A549 (cell line): ENCODE results near the gene EFCAB14.

ENCODE experiments used
- CEBPB ChIP-seq, 2 experiments: fragments of >200 bp in 1 of 2; sonication (Bioruptor Twin) in 1 of 2; formaldehyde crosslinking in 1 of 2; IDR thresholded peaks; 2 replicates each; pipeline ENCODE4 v1.6.1; 2012 to 2016
- CTCF ChIP-seq: fragments of >200 bp; sonication (Bioruptor Twin); formaldehyde crosslinking; IDR thresholded peaks from 3 replicates; pipeline ENCODE4 v1.5.1; 2016
- HOXA7 ChIP-seq: fragments of 250-450 bp; sonication (Bioruptor Pico); IDR thresholded peaks from 2 replicates; pipeline ENCODE4 v1.5.0; 2020; ENCODE audit warnings: mild to moderate bottlenecking, moderate library complexity
- NR3C1 ChIP-seq: fragments of >200 bp; sonication (Bioruptor Twin); formaldehyde crosslinking; IDR thresholded peaks from 3 replicates; pipeline ENCODE4 v1.6.1; 2017
- PBX3 ChIP-seq: IDR thresholded peaks from 2 replicates; pipeline ENCODE4 v1.6.1; 2012
- PHF8 ChIP-seq: fragments of 200-600 bp; sonication (generic); IDR thresholded peaks from 2 replicates; pipeline ENCODE4 v1.6.1; 2016; ENCODE audit warnings: low read depth, mild to moderate bottlenecking, antibody characterized with exemption, moderate library complexity, borderline replicate concordance
- POLR2A ChIP-seq: IDR thresholded peaks from 2 replicates; pipeline ENCODE4 v1.6.1; 2012; ENCODE audit warnings: mild to moderate bottlenecking, low read length
- POLR2AphosphoS2 ChIP-seq: conservative IDR thresholded peaks from 2 replicates; pipeline ENCODE4 v1.6.1; 2012; ENCODE audit warnings: low read length, improper control_type of control experiment, inconsistent platforms
- REST ChIP-seq: fragments of 200-600 bp; sonication (generic); IDR thresholded peaks from 2 replicates; pipeline ENCODE4 v1.6.1; 2016; ENCODE audit warnings: antibody characterized with exemption, mild to moderate bottlenecking, moderate library complexity
- RFX5 ChIP-seq: fragments of 450-650 bp; IDR thresholded peaks from 2 replicates; pipeline ENCODE4 v1.7.1; 2014; ENCODE audit warnings: antibody characterized with exemption, mild to moderate bottlenecking, moderate library complexity
- SREBF2 ChIP-seq: fragments of 450-650 bp; IDR thresholded peaks from 2 replicates; pipeline ENCODE4 v1.6.1; 2014; ENCODE audit warnings: mild to moderate bottlenecking, moderate library complexity
- USF2 ChIP-seq: fragments of 450-650 bp; IDR thresholded peaks from 2 replicates; pipeline ENCODE4 v1.6.1; 2014; ENCODE audit warnings: antibody characterized with exemption
- ZC3H11A ChIP-seq: fragments of 450-650 bp; IDR thresholded peaks from 2 replicates; pipeline ENCODE4 v1.6.1; 2014; ENCODE audit warnings: antibody characterized with exemption, mild to moderate bottlenecking

- no peak for TF ChIP-seq POLR2A
- TF ChIP-seq REST: no peak
- no peak for TF ChIP-seq PBX3
- TF ChIP-seq CTCF: no peak
- no peak for TF ChIP-seq RFX5
- no peak for TF ChIP-seq USF2
- no peak for TF ChIP-seq CEBPB (IDR thresholded peaks at IDR 0.05)
- no peak for TF ChIP-seq NR3C1
- no peak for TF ChIP-seq ZC3H11A
- TF ChIP-seq HOXA7 (CRISPR knock-in tag): no peak
- no peak for TF ChIP-seq POLR2AphosphoS2
- TF ChIP-seq SREBF2: no peak
- TF ChIP-seq PHF8: no peak
Observed at GRCh38 chr1:46755121-46755520, 36.2 kb upstream of the EFCAB14 start.
